GM19238 (cell line): Measurements from ENCODE around the gene CXCL12.

Source experiments
- DNase-seq: peaks from one replicate; pipeline ENCODE4 v3.0.0; 2011; ENCODE audit warnings: low spot score; ENCODE audit not compliant: insufficient read length

Gene CXCL12

DNA sequence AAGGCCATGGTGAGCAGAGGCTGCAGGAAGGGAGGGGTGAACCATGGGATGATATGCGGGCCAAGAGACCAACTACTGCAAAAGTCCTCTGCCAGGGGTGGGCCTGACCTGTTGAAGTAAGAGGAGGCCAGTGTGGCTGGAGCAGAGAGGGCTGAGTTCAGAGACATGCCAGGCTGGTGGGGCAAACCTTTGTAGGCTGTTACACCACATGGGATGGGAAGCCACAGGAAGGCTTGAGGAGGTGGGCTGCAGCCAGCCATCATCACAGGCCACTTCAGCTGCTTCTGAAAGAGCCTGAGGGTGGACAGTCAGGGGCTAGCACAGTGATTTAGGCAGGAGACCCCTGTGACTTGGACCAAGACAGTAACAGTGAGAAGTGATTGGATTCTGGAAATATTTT is 20.3 kb downstream of the CXCL12 start:
- DNase-seq: no peak

DNA sequence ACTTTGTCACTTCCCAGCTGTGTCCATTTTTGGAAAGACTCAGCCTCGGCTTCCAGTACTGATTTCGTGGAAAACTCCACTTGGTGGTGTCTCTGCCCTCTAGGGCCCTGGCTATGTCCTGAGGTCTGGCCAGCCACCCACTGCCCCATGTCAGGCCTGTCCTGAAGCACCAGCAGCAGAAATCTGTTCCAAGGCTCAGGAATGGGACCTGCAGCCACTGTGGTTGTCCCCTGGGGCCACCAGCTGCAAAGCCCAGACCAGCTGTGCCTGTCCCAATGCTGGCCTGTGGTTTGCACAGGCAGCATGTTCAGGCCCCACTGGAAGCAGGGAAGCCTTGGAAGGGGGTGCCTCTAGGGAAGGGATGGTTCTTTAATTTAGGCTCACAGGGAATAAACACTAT is 21.2 kb downstream of the CXCL12 start:
- DNase-seq: no peak

DNA sequence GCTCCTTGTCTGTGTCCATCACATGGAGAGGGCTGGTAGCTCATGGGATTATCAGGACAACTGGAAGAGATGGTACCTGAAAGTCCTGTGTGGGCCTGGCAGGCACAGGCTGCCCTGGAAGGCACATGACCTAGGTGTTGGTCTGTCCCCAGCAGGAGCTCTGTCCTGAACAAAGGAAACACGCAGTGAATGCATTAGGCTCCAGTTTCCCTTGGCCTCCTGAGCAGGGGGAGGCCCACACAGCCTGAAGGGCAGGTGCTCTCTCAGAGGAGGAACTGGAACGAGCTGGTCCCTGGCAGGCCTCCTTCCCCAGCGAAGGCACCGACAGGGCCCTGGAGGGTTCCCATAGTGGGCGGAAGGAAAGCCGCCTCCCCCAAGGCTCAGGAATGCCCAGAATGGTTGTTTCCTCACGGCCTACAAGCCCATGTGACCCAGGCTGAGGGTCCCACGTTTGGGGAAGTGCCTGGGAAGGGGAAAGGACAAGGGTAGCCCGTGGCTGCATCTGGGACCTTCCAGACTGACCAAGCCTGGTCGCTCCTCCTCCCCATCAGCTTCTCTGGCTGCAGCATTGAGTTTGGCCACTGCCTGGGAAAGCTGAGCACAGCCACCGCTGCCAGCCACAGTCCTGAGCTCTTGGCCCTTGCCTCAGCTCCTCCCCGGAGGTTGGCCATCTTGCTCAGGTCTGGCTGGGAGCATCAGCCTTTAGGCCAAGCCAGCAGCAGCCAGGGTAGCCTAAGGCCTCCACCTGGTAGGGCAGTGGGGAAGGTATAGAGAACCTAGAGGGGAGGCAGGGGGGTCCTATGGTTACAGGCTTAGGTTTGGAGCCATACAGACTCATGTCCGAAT is 21.8 kb downstream of the CXCL12 start:
- no peak for DNase-seq

DNA sequence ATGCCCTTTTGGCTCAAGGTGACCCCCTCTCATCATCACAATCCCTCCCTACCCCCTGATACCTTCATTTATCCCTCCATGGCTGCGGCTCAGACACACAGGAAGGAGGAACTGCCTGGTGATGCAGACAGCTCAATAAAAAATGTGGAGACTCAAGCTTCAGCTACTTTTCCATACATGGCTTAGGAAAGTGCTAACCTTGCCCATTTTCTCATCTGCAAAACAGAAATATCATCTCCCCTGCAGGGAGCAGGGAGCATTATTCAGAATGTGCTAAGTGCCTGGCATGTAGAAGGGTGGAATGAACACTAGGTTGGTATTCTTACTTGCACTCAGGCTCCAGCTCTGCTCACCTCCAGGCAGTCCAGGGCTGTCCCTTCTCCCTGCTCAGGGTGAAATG is 23.8 kb downstream of the CXCL12 start:
- DNase-seq: no peak

DNA sequence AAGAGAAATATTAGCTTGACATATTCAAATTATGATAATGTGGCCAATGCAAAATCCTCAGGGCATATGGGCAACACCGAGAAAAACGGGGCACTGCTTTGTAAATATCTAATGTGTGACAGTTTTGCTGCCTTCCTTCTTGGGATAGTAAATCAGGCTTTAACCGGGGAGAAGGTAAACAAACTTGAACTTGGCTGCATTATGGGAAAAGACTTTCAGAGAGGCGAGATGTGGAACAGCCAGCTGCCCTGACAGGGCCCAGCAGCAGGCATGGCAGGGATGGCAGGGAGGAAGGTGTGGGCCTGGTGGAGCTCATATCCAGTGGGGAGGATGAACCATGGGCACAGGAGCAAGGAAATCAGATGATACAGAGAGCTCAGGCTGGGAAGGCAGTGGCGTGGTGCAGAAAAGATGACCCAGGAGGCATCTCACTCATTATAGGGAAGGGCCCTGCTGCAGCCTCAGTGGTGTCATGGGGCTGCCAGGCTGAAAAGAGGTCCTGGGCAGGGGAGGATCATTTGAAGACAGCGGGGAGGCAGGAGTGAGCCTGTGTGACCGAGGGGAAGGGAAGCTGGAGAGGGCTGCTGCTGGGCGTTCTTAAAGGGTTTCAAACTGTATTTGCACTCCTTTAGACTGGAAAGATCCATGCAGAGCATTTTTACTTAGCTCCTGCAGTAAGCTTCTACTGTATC is 26.7 kb downstream of the CXCL12 start:
- no peak for DNase-seq

DNA sequence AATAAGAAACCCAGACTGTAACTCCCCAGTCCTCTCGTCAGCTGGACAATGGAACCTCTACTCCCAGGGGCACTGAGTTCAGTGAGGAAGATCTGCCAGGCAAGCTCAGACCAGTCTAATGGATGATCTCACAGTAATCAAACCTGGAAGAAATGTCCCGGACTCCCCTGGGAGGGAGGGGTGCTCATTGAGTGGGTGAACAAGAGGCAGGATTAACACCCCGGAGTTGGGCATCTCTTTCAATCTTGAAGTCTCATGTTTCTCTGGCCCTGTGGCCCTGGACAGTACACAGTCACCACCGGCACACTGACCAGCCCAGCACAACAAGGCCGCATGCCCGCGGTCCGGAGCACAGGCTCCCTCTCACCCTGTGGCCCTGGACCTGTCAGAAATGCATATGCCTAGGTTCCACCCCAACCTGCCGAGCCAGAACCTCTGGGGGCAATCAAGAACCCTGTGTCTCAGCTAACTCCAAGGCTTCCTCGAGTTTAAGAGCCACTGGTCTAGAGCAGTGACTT is 27.8 kb downstream of the CXCL12 start:
- no peak for DNase-seq

DNA sequence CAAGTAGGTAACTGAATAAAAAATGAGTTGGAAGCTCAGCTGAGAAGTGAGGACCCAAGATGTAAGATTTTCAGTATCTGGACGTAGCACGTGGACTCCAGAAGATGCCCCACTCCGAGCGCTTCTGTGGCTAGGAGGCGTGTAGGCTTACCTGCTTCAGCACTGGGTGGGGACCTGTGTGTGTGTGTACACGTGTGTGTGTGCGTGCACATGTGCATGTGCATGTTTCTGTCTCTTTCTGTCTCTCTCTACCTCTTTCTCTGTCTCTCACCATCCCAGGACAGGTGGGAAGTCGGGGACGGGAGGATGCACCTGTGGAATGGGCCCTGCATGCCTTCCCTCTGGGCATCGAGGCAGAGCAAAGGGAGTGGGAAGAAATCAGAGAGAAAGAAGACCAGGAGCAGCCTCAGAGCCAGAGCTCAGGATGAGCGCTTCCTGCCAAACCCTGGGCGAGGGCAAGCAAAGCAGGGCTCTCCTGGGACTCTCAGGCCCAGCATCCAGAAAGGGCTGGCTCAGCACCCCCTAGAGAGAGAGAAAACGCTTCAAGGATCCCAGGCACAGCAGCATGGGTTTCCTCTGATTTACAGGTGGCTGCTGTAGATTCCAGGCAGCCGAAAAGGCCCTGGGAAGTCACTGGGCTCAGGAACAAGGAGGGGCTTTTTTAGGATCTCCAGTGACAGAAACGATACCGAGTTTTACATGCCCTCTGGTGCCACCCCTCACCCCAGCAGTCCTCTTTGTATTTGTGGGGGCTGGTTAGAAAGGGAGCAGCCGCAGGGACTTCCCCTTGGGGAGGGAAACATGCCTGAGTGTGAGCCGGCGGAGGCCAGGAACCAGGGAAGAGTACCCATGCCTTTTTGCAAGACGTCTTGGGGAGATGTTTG is 28.5 kb downstream of the CXCL12 start:
- DNase-seq: no peak

DNA sequence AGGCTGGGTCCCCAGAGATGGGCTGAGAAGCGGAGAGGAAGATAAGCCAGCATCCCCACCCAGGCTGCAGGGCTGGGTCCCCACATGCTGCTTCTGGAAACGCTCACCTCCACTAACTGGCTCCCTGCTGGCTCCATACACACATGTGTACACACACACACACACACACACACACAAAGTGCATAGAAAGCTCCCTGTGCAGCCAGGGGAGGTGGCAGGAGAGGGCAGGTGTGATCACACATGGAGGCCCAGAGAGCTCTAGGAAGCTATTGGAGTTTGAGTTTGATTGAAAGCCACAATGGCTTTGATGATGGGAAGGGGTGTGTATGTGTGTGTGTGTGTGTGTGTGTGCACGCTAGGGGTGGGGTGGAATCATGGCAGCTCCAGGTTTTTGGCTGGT is 29.3 kb downstream of the CXCL12 start:
- no peak for DNase-seq

DNA sequence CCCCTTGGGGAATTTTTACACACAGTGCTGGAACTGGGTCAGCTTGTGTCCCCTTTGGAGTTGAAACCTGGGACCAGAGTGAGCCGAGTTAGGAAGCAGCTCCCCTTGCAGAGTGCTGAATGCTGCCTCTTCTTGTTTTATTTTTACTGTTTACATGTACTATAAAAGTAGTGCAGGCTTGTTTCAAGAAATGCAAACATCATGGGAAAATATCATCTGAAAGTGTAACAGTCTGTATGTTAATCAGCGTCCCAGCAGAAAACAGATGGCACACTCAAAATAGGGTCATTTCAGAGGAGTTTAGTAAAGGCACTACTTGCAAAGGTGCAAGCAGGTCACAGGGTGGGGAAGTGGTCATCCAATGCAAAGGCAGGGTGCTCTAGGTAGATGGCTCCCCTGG is 30.1 kb downstream of the CXCL12 start:
- no peak for DNase-seq

DNA sequence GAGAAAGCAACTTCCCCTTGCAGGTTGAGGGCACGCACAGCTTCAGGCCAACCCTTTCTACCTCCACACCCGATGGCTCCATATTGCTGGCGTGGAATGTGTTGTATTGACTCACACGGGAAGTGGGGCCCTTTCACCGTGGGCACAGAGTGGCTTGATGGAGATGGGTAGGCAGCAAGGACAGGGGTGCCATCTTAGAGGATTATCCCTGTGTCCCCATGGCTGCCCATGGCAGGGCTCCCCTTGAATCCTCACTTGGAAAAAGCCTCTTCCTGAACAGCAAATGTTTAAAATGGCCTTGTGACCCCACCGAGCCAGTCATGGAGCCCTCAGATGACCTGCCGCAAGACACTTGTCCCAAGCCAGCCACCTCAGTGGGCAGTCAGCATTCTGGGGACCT is 31.2 kb downstream of the CXCL12 start:
- DNase-seq: no peak

DNA sequence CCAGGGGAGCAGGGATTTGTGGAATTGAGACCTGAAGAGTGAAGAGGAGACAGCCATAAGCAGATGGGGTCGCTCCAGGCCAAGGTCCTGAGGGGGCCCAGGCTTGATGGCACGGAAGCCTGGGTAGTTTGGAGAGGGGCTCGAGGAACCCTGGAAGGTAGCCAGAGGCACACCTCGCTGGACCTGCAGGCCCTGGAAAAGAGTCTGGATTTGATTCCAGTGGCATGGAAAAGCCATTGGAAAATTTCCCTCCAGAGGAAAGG is 31.8 kb downstream of the CXCL12 start:
- DNase-seq: no peak

DNA sequence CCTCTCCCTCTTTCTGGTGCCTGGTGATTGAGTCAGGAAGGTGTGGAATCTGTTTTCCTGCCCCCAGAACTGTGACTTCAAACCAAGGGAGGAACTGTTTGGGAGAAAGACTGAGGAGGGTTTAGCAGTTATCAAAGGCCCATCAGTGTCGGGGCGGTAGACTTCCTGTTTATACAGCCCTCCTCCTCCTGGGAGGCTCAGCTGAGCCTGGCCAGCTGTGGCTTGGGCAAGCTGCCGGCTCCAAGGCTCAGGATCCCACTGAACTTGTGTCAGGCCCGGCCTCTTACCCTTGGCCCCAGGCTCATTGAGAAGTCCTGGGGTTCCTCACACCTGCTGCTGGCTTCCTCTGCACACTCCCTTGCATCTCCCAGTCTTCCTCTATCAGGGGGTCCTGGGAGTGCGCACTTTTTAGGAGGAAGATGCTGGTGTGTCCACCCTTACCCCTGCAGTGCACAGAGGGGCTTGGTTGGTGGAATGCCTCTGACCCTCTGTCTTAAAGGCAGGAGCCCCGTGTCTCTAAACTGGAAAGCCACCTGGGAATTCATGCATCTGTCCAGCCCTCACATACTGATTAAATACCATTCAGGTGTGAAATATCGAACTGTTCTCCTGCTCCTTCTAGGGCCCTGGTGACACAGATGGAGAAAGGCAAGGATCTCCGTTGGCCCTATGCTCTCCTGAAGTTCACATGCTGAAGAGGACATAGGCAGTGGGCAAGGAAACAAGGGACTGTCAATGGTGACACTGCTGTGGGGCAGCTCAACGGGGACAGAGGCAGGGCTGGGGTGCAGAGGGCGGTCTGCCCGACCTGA is 32.4 kb downstream of the CXCL12 start:
- DNase-seq: no peak

DNA sequence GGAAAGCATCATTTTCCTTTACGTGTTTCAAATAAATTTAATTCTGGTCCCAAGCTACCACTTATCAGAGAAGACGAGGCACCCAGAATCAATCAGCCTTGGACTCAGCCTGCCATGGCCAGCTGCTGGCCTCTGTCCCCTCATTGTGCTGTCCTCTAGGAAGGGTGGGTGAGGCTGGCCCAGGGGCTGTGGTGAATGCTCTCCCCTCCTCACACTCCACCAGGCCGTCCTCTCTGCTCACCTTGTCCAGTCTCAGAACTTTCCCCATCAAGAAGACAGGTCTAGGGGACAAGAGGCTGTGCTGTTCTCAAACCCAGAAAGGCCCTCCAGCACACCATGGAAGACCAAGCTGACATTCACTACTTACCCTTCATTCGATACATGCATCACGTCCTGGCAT is 36.4 kb downstream of the CXCL12 start:
- DNase-seq: no peak

DNA sequence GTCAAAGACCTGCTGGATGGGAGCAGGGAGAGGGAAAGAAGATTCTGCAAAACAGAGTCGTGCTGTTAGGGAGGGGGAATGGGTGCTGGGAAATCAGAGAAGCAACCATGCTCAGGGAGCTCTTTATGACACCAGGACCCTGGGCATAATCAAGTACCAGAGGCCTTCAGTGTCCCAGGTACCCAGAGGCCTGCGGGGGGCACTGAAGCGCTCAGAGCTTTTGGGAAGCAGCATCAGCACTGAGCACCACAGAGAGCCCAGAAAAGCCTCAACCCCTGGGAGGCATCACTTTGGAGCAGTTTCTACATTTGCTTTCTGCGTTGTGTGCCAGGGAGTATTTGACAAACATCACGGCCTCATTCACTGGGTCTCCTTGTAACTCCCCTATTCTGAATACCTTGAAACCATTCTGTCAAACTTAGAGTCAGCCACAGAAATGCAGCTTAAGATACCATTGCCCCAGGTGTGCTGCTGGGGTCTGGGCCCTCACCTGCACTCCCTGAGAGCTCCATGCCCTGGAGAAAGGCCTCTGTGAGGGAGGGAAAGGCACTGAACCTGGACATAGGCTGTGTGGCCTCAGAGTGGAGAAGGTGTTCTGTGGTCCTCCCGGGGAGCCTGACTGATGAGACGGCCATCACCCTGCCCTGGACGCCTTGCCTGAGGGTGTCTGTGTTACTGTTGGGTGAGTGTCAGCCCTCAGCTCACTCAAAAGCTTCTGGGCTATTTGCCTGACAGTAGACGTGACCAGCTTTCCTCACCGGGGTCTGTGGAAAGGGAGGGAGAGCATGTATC is 37.1 kb downstream of the CXCL12 start:
- DNase-seq: no peak

DNA sequence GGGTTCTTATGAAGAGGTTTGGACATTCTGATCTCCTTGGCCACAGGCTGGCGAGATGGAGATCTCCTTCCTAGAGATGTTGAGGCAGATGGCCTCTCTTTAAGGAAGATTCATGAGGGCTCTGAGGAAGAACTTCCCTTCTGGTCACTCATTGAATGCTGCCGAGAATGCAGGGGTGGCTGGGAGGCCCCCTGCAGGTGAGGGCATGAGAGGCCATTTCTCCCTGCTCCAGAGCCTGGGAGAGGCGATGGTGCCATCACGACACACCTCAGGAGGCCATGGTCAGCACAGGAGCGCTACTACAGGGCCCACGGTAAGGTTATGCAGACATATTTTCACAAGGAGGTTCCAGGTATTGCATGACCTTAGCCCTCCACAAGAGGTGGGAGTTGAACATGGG is 40.2 kb downstream of the CXCL12 start:
- DNase-seq: no peak

DNA sequence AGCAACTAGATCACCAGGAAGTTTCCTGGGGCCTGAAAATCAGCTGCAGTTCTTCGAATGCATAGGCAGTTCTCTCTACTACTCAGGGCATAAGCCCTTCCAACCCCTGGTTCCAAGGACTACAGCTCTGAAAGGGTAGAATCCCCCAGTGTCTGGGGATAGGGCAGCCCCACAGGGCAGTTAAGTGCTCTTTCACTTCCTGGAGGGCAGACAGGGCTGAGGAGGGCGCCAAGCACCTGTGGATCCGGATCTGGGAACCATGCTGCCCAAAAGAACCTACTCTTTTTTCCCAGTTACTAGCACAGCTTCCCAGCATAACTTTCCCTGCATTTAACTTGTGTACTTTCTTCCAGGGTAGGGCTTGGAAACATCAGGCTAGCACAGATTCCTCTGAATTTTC is 41.1 kb downstream of the CXCL12 start:
- no peak for DNase-seq

DNA sequence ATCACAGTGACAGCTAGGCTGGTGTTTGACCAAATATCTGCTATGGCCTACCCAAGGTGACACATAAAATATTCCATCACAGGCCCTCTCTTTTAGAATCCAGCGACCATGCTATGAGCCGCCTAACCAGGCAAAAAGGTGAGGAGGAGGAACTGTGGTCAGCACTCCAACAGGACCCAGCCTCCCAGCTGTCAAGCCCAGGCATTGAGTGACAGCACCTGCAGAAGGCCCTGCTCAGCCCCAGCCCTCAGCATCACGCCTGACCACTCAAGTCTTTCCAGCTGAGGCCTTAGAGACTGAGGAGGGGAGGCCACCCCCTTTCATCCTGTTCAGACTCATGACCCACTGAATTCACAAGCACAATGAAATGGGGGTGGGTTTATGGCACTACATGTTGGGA is 43.0 kb downstream of the CXCL12 start:
- DNase-seq: no peak

DNA sequence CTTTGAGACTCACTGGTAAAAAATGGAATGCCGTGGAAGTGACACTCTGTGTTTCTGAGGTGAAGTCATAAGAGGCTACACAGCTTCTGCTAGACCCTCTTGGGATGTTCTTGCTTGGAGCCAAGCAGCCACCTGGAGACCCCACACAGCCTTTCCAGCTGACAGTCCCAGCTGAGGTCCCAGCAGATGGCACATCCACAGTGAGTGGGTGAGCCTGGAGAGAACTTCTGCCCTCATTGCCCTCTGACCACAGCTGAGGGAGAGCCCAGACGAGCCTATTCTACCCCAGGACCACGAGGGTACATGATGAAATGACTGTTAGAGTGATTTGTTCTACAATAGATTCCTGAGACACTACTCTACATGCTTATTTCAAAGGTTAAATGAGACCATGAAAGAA is 44.3 kb downstream of the CXCL12 start:
- DNase-seq: no peak

DNA sequence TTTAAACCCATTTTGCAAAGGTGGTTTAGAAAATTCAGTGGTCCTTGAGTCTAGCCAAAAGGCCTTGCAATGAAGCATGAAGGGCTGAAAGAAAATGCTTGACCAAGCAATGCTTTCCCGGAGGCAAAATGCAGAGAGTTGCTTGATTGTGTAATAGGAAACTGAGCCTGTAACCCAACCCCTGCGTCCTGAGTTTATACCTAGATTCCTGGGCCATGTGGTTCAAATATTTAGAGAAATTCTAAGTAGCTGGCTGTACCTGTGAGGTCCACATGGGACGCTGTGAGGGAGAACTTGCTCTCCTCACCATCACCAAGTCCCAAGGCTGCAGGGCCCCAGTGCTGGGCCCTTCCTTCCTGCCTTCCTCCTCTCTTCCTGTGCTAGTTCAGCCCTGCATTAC is 45.7 kb downstream of the CXCL12 start:
- DNase-seq: no peak

DNA sequence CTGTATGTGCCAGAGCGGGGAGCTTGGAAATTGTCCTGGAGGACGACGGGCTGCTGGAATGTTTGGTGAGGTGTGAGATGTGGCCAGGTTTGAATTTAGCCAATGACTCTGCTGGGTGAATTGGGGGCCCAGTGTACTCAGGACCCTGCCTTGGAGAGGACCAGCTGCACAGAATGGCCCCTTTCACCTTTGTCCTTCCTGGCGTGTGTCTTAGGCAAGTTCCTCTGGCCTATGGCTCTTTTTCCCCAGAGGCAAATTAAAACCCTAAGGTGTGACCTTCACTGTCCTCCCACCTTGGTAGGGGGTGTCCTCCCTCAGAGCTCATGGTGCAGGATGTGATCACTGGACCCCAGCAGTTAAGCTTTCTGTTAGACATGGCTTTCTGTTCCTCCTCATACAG is 47.8 kb downstream of the CXCL12 start:
- no peak for DNase-seq
